HepG2 (cell line): ENCODE measurements around the gene PRDX2. TPM values are rescaled to one million over a fixed set of nuclear protein-coding genes. Genes with fewer than 3 reads are reported as not detected.

Source experiments
- BORCS8-MEF2B ChIP-seq: sonication (generic); formaldehyde crosslinking; IDR thresholded peaks from 2 replicates; pipeline ENCODE4 v1.8.0; 2022; ENCODE audit warnings: mild to moderate bottlenecking, missing genetic modification reagents
- CENPX ChIP-seq: sonication (generic); formaldehyde crosslinking; IDR thresholded peaks from 2 replicates; pipeline ENCODE4 v1.9.0; 2021; ENCODE audit warnings: mild to moderate bottlenecking, missing genetic modification reagents, moderate library complexity
- EEA1 ChIP-seq: sonication (generic); formaldehyde crosslinking; IDR thresholded peaks from 2 replicates; pipeline ENCODE4 v1.5.1; 2020; ENCODE audit warnings: mild to moderate bottlenecking, missing genetic modification reagents, borderline replicate concordance
- ETV6 ChIP-seq: sonication (generic); formaldehyde crosslinking; conservative IDR thresholded peaks from 2 replicates; pipeline ENCODE4 v1.4.0; 2020; ENCODE audit warnings: missing genetic modification reagents
- FOXK2 ChIP-seq: fragments of 450-650 bp; IDR thresholded peaks from 2 replicates; pipeline ENCODE4 v1.6.1; 2016
- IKZF1 ChIP-seq: fragments of 450-650 bp; IDR thresholded peaks from 2 replicates; pipeline ENCODE4 v1.7.1; 2016
- JUND ChIP-seq: sonication (generic); formaldehyde crosslinking; IDR thresholded peaks from 2 replicates; pipeline ENCODE4 v1.8.0; 2022; ENCODE audit warnings: mild to moderate bottlenecking, missing genetic modification reagents
- LCORL ChIP-seq, 2 experiments: fragments of 450-650 bp in 1 of 2; sonication (generic) in 1 of 2; formaldehyde crosslinking in 1 of 2; IDR thresholded peaks; 2 replicates each; pipeline versions ENCODE4 v1.5.0 to v1.6.1; 2017 to 2020; ENCODE audit warnings: antibody characterized with exemption in 1 of 2, missing genetic modification reagents in 1 of 2
- MBD4 ChIP-seq: IDR thresholded peaks from 2 replicates; pipeline ENCODE4 v1.6.1; 2012; ENCODE audit warnings: low read length, inconsistent platforms, borderline replicate concordance
- STAG1 ChIP-seq: sonication (generic); formaldehyde crosslinking; IDR thresholded peaks from 2 replicates; pipeline ENCODE4 v1.4.0; 2020; ENCODE audit warnings: missing genetic modification reagents
- STAT5B ChIP-seq: sonication (generic); formaldehyde crosslinking; IDR thresholded peaks from 2 replicates; pipeline ENCODE4 v1.4.0; 2020; ENCODE audit warnings: missing genetic modification reagents
- ZNF225 ChIP-seq: sonication (generic); formaldehyde crosslinking; IDR thresholded peaks from 2 replicates; pipeline ENCODE4 v1.4.0; 2020; ENCODE audit warnings: mild to moderate bottlenecking, missing genetic modification reagents
- ZNF317 ChIP-seq: sonication (generic); formaldehyde crosslinking; IDR thresholded peaks from 2 replicates; pipeline ENCODE4 v1.5.0; 2020; ENCODE audit warnings: mild to moderate bottlenecking, missing genetic modification reagents
- ZNF329 ChIP-seq: sonication (generic); formaldehyde crosslinking; IDR thresholded peaks from 2 replicates; pipeline ENCODE4 v1.9.0; 2021; ENCODE audit warnings: low read depth, mild to moderate bottlenecking, missing genetic modification reagents
- ZNF383 ChIP-seq: sonication (generic); formaldehyde crosslinking; IDR thresholded peaks from 2 replicates; pipeline ENCODE4 v1.4.0; 2020; ENCODE audit warnings: missing genetic modification reagents, mild to moderate bottlenecking, borderline replicate concordance
- ZNF446 ChIP-seq: sonication (generic); formaldehyde crosslinking; IDR thresholded peaks from 2 replicates; pipeline ENCODE4 v1.5.0; 2020; ENCODE audit warnings: mild to moderate bottlenecking, missing genetic modification reagents
- ZNF775 ChIP-seq: sonication (generic); formaldehyde crosslinking; IDR thresholded peaks from 2 replicates; pipeline ENCODE4 v1.4.0; 2020; ENCODE audit warnings: missing genetic modification reagents, mild to moderate bottlenecking, moderate library complexity, borderline replicate concordance
- ZNF781 ChIP-seq: sonication (generic); formaldehyde crosslinking; IDR thresholded peaks from 2 replicates; pipeline ENCODE4 v1.5.1; 2020; ENCODE audit warnings: borderline replicate concordance, mild to moderate bottlenecking, missing genetic modification reagents; ENCODE audit errors: not compliant biosample characterization
- ZNF878 ChIP-seq: sonication (generic); formaldehyde crosslinking; IDR thresholded peaks from 2 replicates; pipeline ENCODE4 v1.8.1; 2023; ENCODE audit warnings: mild to moderate bottlenecking, missing genetic modification reagents, moderate library complexity
- polyA plus RNA-seq, 8 experiments: library from polyadenylated mRNA; depleted of rRNA in 3 of 8; stranded (reverse) in 7 of 8; unstranded in 1 of 8; fragments of >200 nt; fragmentation: Illumina TruSeq in 4 of 8; extraction: Trizol in 4 of 8; gene quantifications; 2 replicates each; pipeline versions ENCODE4 v1.2.1 to v1.2.3, GENCODE V29; 2011 to 2016; ENCODE audit warnings: low read depth in 4 of 8, missing spikeins in 1 of 8, mixed read lengths in 1 of 8; ENCODE audit not compliant: insufficient read depth in 1 of 8
- total RNA-seq, 5 experiments: library from RNA; depleted of rRNA; stranded (reverse); fragments of >200 nt; fragmentation: Illumina TruSeq; extraction: Trizol; gene quantifications; 2 replicates each; pipeline ENCODE4 v1.2.3, GENCODE V29; 2016; ENCODE audit warnings: low read depth in 1 of 5
- TF ChIP-seq, protein P1 (sequence below): sonication (generic); formaldehyde crosslinking; IDR thresholded peaks from 2 replicates; pipeline ENCODE4 v1.5.0; 2020; ENCODE audit warnings: missing genetic modification reagents, mild to moderate bottlenecking, borderline replicate concordance
- TF ChIP-seq, protein P2 (sequence below): sonication (generic); formaldehyde crosslinking; IDR thresholded peaks from 2 replicates; pipeline ENCODE4 v1.5.1; 2020; ENCODE audit warnings: mild to moderate bottlenecking, missing genetic modification reagents, borderline replicate concordance
- TF ChIP-seq, protein P3 (sequence below): sonication (generic); formaldehyde crosslinking; IDR thresholded peaks from 2 replicates; pipeline ENCODE4 v1.4.0; 2020; ENCODE audit warnings: mild to moderate bottlenecking, missing genetic modification reagents
- TF ChIP-seq, protein P4 (sequence below): sonication (generic); formaldehyde crosslinking; IDR thresholded peaks from 2 replicates; pipeline ENCODE4 v1.4.0; 2020; ENCODE audit warnings: mild to moderate bottlenecking, missing genetic modification reagents, borderline replicate concordance

The PRDX2 gene
- total and polyA plus RNA-seq, 2 of the 13 experiments (the other 11 are each of a cell fraction or from before 2014, with no cell fraction given): 218 to 381 TPM

DNA sequence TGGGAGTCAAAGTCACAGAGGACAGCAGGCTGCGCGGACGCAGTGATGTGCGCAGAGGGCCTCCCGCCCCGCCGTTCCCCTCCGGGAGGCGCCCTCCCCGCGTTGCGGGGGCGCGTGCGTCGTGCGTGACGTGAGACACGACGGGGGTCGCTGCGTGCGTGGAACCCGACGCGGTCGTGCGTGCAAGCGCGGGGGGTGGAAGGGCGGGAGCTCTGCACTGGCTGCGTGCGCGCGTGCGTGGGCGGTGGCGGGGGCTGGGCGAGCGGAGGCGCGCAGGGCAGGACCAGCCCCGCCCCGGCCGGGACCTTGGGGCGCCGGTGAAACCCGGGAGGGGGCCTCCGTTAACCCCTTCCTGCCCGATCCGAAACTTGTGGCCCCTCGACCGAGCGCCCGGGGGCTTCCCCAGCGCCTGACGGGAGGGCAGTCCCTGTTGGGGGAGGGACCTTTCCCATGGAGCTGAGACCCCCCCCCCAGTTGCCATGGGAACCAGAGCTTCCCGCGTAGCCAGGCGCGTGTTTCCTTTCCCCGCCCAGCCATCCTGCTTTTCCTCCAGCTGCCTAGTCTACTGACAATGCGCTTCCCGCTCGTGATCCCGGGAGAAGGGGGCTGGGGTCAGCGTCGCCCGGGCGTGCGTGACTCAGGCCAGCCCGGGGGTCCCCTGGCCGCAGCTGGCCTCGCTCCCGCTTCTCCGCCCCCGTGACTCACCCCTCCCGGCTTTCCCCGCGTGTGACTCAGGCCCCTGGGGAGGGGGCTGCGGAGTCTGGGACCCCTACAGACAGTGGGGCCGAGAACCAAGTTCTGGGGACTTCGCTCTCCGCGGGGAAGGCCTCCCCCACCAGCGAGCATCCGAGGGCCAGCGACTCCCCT lies 18.9 kb downstream of the PRDX2 start (continued):
- TF ChIP-seq, protein P1, sequence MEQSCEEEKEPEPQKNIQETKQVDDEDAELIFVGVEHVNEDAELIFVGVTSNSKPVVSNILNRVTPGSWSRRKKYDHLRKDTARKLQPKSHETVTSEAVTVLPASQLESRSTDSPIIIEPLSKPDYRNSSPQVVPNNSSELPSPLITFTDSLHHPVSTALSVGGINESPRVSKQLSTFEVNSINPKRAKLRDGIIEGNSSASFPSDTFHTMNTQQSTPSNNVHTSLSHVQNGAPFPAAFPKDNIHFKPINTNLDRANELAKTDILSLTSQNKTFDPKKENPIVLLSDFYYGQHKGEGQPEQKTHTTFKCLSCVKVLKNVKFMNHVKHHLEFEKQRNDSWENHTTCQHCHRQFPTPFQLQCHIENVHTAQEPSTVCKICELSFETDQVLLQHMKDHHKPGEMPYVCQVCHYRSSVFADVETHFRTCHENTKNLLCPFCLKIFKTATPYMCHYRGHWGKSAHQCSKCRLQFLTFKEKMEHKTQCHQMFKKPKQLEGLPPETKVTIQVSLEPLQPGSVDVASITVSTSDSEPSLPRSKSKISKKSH (CRISPR knock-in tag): no peak
- TF ChIP-seq ZNF329 (no peak), ZNF781 (CRISPR knock-in tag) (no peak), ZNF225 (CRISPR knock-in tag) (no peak), ETV6 (CRISPR knock-in tag) (peak; percentile 57; the same call in 1 of the 2 replicates), FOXK2 (no peak), STAG1 (no peak), ZNF317 (no peak), ZNF446 (CRISPR knock-in tag) (no peak), BORCS8-MEF2B (no peak), MBD4 (no peak), ZNF775 (no peak), ZNF383 (CRISPR knock-in tag) (no peak), ZNF878 (no peak), EEA1 (CRISPR knock-in tag) (peak; percentile 72; the same call in 1 of the 2 replicates), CENPX (CRISPR knock-in tag) (no peak), LCORL (IDR thresholded peaks at IDR 0.05) (no peak), LCORL (CRISPR knock-in tag; IDR thresholded peaks at IDR 0.05) (0 out of 2 replicates have a peak, but pooled peaks have one; percentile 17), IKZF1 (no peak), JUND (no peak), STAT5B (CRISPR knock-in tag) (no peak)
- TF ChIP-seq, protein P2, sequence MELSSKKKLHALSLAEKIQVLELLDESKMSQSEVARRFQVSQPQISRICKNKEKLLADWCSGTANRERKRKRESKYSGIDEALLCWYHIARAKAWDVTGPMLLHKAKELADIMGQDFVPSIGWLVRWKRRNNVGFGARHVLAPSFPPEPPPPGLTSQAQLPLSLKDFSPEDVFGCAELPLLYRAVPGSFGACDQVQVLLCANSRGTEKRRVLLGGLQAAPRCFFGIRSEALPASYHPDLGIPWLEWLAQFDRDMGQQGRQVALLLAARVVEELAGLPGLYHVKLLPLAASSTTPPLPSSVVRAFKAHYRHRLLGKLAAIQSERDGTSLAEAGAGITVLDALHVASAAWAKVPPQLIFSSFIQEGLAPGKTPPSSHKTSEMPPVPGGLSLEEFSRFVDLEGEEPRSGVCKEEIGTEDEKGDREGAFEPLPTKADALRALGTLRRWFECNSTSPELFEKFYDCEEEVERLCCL (CRISPR knock-in tag): no peak
- TF ChIP-seq, protein P3, sequence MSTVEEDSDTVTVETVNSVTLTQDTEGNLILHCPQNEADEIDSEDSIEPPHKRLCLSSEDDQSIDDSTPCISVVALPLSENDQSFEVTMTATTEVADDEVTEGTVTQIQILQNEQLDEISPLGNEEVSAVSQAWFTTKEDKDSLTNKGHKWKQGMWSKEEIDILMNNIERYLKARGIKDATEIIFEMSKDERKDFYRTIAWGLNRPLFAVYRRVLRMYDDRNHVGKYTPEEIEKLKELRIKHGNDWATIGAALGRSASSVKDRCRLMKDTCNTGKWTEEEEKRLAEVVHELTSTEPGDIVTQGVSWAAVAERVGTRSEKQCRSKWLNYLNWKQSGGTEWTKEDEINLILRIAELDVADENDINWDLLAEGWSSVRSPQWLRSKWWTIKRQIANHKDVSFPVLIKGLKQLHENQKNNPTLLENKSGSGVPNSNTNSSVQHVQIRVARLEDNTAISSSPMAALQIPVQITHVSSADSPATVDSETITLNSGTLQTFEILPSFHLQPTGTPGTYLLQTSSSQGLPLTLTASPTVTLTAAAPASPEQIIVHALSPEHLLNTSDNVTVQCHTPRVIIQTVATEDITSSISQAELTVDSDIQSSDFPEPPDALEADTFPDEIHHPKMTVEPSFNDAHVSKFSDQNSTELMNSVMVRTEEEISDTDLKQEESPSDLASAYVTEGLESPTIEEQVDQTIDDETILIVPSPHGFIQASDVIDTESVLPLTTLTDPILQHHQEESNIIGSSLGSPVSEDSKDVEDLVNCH: no peak
- TF ChIP-seq, protein P4, sequence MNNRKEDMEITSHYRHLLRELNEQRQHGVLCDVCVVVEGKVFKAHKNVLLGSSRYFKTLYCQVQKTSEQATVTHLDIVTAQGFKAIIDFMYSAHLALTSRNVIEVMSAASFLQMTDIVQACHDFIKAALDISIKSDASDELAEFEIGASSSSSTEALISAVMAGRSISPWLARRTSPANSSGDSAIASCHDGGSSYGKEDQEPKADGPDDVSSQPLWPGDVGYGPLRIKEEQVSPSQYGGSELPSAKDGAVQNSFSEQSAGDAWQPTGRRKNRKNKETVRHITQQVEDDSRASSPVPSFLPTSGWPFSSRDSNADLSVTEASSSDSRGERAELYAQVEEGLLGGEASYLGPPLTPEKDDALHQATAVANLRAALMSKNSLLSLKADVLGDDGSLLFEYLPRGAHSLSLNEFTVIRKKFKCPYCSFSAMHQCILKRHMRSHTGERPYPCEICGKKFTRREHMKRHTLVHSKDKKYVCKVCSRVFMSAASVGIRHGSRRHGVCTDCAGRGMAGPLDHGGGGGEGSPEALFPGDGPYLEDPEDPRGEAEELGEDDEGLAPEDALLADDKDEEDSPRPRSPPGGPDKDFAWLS (CRISPR knock-in tag): no peak; the same call in 1 of the 2 replicates
